Esophagus squamous epithelium (tissue), 4 donors: ENCODE data around the gene KRT7.

Source experiments
- CTCF ChIP-seq, 6 experiments: fragments of 450-650 bp in 4 of 6; fragments of 200-600 bp in 2 of 6; sonication (generic) in 2 of 6; IDR thresholded peaks; one replicate each; pipeline ENCODE4 v1.5.1; 2016 to 2019; ENCODE audit warnings: antibody characterized with exemption in 6 of 6, mild to moderate bottlenecking in 4 of 6, moderate library complexity in 4 of 6
- POLR2A ChIP-seq, 4 donors: fragments of 450-650 bp; IDR thresholded peaks; one replicate each; pipeline ENCODE4 v1.6.1; 2017; ENCODE audit warnings: antibody characterized with exemption in 4 of 4, mild to moderate bottlenecking in 4 of 4, moderate library complexity in 3 of 4

DNA sequence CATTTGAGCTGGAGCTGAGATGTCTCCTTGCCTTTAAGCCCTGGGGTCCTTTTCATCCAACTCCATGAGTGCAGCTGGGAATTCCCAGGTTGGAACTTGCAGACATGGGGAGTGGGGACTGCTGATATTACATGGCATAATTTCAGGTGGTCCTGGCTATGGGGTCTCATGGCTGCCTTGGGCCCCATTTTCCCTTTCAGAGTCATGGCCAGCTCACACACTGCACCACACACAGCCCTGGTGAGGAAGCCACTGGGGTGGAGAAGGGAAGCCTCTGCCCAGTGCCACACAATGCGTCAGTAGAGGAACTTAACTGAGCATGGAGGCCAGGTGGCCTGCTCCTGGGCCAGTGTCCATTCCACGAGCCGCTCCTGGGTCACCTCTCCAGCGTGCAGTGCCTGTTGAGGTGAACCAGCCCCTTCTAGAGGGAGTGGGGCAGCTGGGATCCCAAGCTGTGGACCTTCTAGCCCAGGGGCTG, 24.1 kb downstream of the KRT7 start:
- TF ChIP-seq CTCF (IDR thresholded peaks at IDR 0.05) (no peak), POLR2A (IDR thresholded peaks at IDR 0.05) (no peak)
